ENCODE results near the gene DHODH. TPM values are rescaled to one million over a fixed set of nuclear protein-coding genes. Genes with fewer than 3 reads are reported as not detected.

Gene DHODH
- total and polyA plus RNA-seq, 2 of the 4 experiments (the other 2 are of a cell fraction) = 3.2 to 4.1 TPM

- POLR2A ChIA-PET (ENCODE audit: unreplicated experiment) = no interaction called here
- in situ Hi-C loops (cut with MboI; ENCODE audit: low sequenced_read_pairs) = no loop called here
- H3K9me3 ChIP-seq (ENCODE audit: control insufficient read depth, insufficient read depth, low read length) = no peaks in the 10 kb centered on the region
- H2BK20ac ChIP-seq (ENCODE audit: low read depth, low read length) = no peak overlapping the region
- no peaks in the 10 kb centered on the region for H3K79me1 ChIP-seq (ENCODE audit: low read depth in 1 of 2, low read length in 2 of 2)
- H2AFZ ChIP-seq (replicated peaks; ENCODE audit: low read length, poor library complexity) = no peak overlapping the region
- no peak overlapping the region for H3K23ac ChIP-seq (ENCODE audit: low read depth, low read length)
- no peak overlapping the region for H4K8ac ChIP-seq (ENCODE audit: low read depth in 2 of 2, low read length in 2 of 2)
- no peak overlapping the region for H3K18ac ChIP-seq (ENCODE audit: low read depth, low read length)
- H3K4ac ChIP-seq (ENCODE audit: low read depth, low read length) = no peak overlapping the region
- H3K4me1 ChIP-seq (ENCODE audit: control insufficient read depth, insufficient read depth, low read length) = no peaks in the 10 kb centered on the region
- H3K27me3 ChIP-seq (ENCODE audit: control insufficient read depth, insufficient read depth, low read length) = no peaks in the 10 kb centered on the region
- no peak overlapping the region for H3K9ac ChIP-seq (ENCODE audit: low read depth, low read length)
- H3K36me3 ChIP-seq (ENCODE audit: control insufficient read depth, insufficient read depth, low read length) = no peaks in the 10 kb centered on the region
- H4K91ac ChIP-seq (ENCODE audit: insufficient read depth, low read depth, low read length) = no peak overlapping the region
- no TSS peak for BruUV-seq (replicated peaks)
- ATAC-seq (ENCODE audit: low read depth) (no peak), DNase-seq (no peak)
- H3K27ac ChIP-seq (ENCODE audit: insufficient read depth, low read length) = no peak overlapping the region
- H4K5ac ChIP-seq (ENCODE audit: low read depth, low read length) = no peak overlapping the region
- no peak overlapping the region for H2BK120ac ChIP-seq (ENCODE audit: low read depth, low read length)
- H4K20me1 ChIP-seq (ENCODE audit: insufficient read depth, low read length) = no peaks in the 10 kb centered on the region
- no peak overlapping the region for H3K56ac ChIP-seq (ENCODE audit: extremely low read depth, insufficient read depth, low read length)
- H2AK5ac ChIP-seq (ENCODE audit: low read depth, low read length) = no peak overlapping the region
- TF ChIP-seq RCOR1 (IDR thresholded peaks at IDR 0.05; ENCODE audit: insufficient replicate concordance, low read length) = no peak
- intact Hi-C loops (cut with micrococcal nuclease) = no loop called here
- H3K14ac ChIP-seq (replicated peaks; ENCODE audit: low read depth, low read length) = no peak overlapping the region
- no peaks in the 10 kb centered on the region for H3K9me1 ChIP-seq (ENCODE audit: insufficient read depth, low read length)
- CTCF ChIA-PET = no interaction called here
- H3K4me3 ChIP-seq (ENCODE audit: insufficient read depth, low read depth, low read length) = no peak overlapping the region
- H2BK15ac ChIP-seq (ENCODE audit: low read depth, low read length) = no peak overlapping the region
- H3K4me2 ChIP-seq (ENCODE audit: low read depth, low read length) = no peak overlapping the region
- dilution Hi-C loops (cut with HindIII; ENCODE audit: low sequenced_read_pairs, unreplicated experiment) = no loop called here
- no peak overlapping the region for H2BK5ac ChIP-seq (ENCODE audit: low read depth, low read length, poor library complexity, severe bottlenecking)
- no peak overlapping the region for H2AK9ac ChIP-seq (replicated peaks; ENCODE audit: low read depth, low read length, poor library complexity)
These were observed 40.6 kb downstream of the DHODH start for GRCh38 chr16:72049110-72049509.
